Kidney (tissue), 14 donors: ENCODE measurements around the gene NDUFA13. TPM values are rescaled to one million over a fixed set of nuclear protein-coding genes. Genes with fewer than 3 reads are reported as not detected.

ENCODE experiments used
- DNase-seq, 5 donors: peaks; one replicate each; pipeline ENCODE4 v3.0.0-alpha.2; 2013 to 2020
- FAIRE-seq: peaks from 2 replicates; lab custom pipeline; 2012; peaks lifted over from hg19 to GRCh38; lab: Jason Lieb, UNC
- H3K27ac ChIP-seq, 2 donors: one replicate each; pipeline ENCODE4 v1.7.0; 2013; ENCODE audit warnings: low read depth in 2 of 2, low read length in 2 of 2, inconsistent platforms in 1 of 2
- H3K27me3 ChIP-seq: one replicate; pipeline ENCODE4 v1.7.1; 2013; ENCODE audit warnings: low read length, inconsistent platforms; ENCODE audit not compliant: control insufficient read depth, insufficient read depth
- H3K36me3 ChIP-seq, 3 donors: one replicate each; pipeline versions ENCODE4 v1.7.0 to v1.7.1; 2013; ENCODE audit warnings: low read length in 3 of 3, control low read depth in 1 of 3, inconsistent platforms in 1 of 3; ENCODE audit not compliant: insufficient read depth in 3 of 3, control insufficient read depth in 2 of 3
- H3K4me1 ChIP-seq, 3 donors: one replicate each; pipeline versions ENCODE4 v1.7.0 to v1.7.1; 2013; ENCODE audit warnings: low read length in 3 of 3, inconsistent platforms in 1 of 3, low read depth in 1 of 3; ENCODE audit not compliant: control insufficient read depth in 2 of 3, insufficient read depth in 2 of 3
- H3K4me3 ChIP-seq, 3 donors: one replicate each; pipeline versions ENCODE4 v1.7.0 to v1.8.1; 2013; ENCODE audit warnings: low read length in 3 of 3, control low read depth in 1 of 3, inconsistent platforms in 1 of 3
- H3K9ac ChIP-seq, 3 donors: one replicate each; pipeline versions ENCODE4 v1.7.0 to v1.7.1; 2013; ENCODE audit warnings: low read length in 3 of 3, control low read depth in 1 of 3, inconsistent platforms in 1 of 3
- H3K9me3 ChIP-seq, 3 donors: one replicate each; pipeline versions ENCODE4 v1.7.0 to v1.7.1; 2013; ENCODE audit warnings: low read length in 3 of 3, control low read depth in 1 of 3, inconsistent platforms in 1 of 3; ENCODE audit not compliant: control insufficient read depth in 2 of 3, insufficient read depth in 1 of 3
- CTCF ChIP-seq: IDR thresholded peaks from 3 replicates; pipeline ENCODE4 v1.5.1; 2012; ENCODE audit warnings: mild to moderate bottlenecking, moderate library complexity, borderline replicate concordance; ENCODE audit not compliant: insufficient read depth; ENCODE audit errors: extremely low read depth
- intact Hi-C: fragments of 100-400 bp; cut with DNase I; formaldehyde crosslinking; loops from one replicate; pipeline ENCODE4 v1.11.1; 2022
- polyA plus RNA-seq: library from polyadenylated mRNA; stranded (reverse); fragments of 350-450 nt; fragmentation: Illumina TruSeq; extraction: RNeasy Lipid Tissue Mini Kit (QIAGEN cat#74804); gene quantifications from one replicate; pipeline ENCODE4 v1.2.3, GENCODE V29; 2014; ENCODE audit warnings: low read depth, low replicate concordance; ENCODE audit not compliant: insufficient read depth
- total RNA-seq: library from RNA; stranded (reverse); fragmentation: NEBNext Ultra II Directional; extraction: Animal tissue kit (Norgen Biotek cat#: 25700); gene quantifications from one replicate; pipeline ENCODE4 v1.2.1, GENCODE V29; 2021
- donor health status: control.
- donor health status: control.
- donor health status: control.
- donor health status: control.
- donor health status: control.
- donor health status: DM: yes; HTN: yes; CAD: no.
- donor health status: Normal renal cell carcinoma (clear cell type).

Gene NDUFA13
- total and polyA plus RNA-seq, 2 donors from 2014 or later = 328 to 627 TPM

GRCh38 chr19:19475849-19476828 lies 39.9 kb upstream of the NDUFA13 start:
- peaks cover 0 to 8% (median 5%) of the 10 kb centered on the region in 3 donors for H3K4me1 ChIP-seq
- peaks cover 2 to 19% (median 11%) of the 10 kb centered on the region in 3 donors for H3K36me3 ChIP-seq
- no peak overlapping the region for H3K27ac ChIP-seq
- TF ChIP-seq CTCF = peak; percentile 26
- intact Hi-C loops = no loop called here
- H3K27me3 ChIP-seq = no peaks in the 10 kb centered on the region
- no peak for FAIRE-seq
- peak in 2 of 5 donors; percentile 32 to 57 for DNase-seq
- H3K9me3 ChIP-seq = no peaks in the 10 kb centered on the region
- peak overlapping the region in 1 of 3 donors; percentile 14 for H3K9ac ChIP-seq
- no peak overlapping the region for H3K4me3 ChIP-seq

- H3K9ac ChIP-seq = no peak overlapping the region
- no peaks in the 10 kb centered on the region for H3K27me3 ChIP-seq
- H3K27ac ChIP-seq = no peak overlapping the region
- no peak overlapping the region for H3K4me3 ChIP-seq
- H3K4me1 ChIP-seq = peaks cover 0 to 5% (median 5%) of the 10 kb centered on the region in 3 donors
- DNase-seq = peak in 1 of 5 donors; percentile 34
- peaks cover under 1 to 14% (median 7%) of the 10 kb centered on the region in 3 donors for H3K36me3 ChIP-seq
- intact Hi-C loops = no loop called here
- FAIRE-seq = no peak
- TF ChIP-seq CTCF = no peak
- no peaks in the 10 kb centered on the region for H3K9me3 ChIP-seq
Measured at GRCh38 chr19:19477705-19478383, 38.2 kb upstream of the NDUFA13 start.

- intact Hi-C loops = no loop called here
- Histone ChIP-seq H3K9ac (no peak overlapping the region), H3K27ac (no peak overlapping the region), H3K4me3 (no peak overlapping the region), H3K36me3 (peaks cover 0 to 9% (median 4%) of the 10 kb centered on the region in 3 donors), H3K9me3 (no peaks in the 10 kb centered on the region), H3K27me3 (no peaks in the 10 kb centered on the region), H3K4me1 (peaks cover 0 to 10% (median 10%) of the 10 kb centered on the region in 3 donors)
- no peak for TF ChIP-seq CTCF
- DNase-seq = no peak
- FAIRE-seq = no peak
Measured at GRCh38 chr19:19480688-19481087, 35.3 kb upstream of the NDUFA13 start.
